GM23248 (cell line): Measurements from ENCODE around the gene PTPRD. TPM values are rescaled to one million over a fixed set of nuclear protein-coding genes. Genes with fewer than 3 reads are reported as not detected.

Experiments
- DNase-seq: peaks from one replicate; pipeline ENCODE4 v3.0.0-alpha.2; 2015
- H2AFZ ChIP-seq: fragments of 200-600 bp; sonication (generic); 2 replicates; pipeline ENCODE4 v1.6.1; 2016; ENCODE audit warnings: antibody characterized with exemption
- H3F3A ChIP-seq: fragments of 200-600 bp; sonication (generic); 2 replicates; pipeline ENCODE4 v1.6.1; 2016; ENCODE audit warnings: mild to moderate bottlenecking, antibody characterized with exemption, mixed run types; ENCODE audit not compliant: insufficient read depth
- H3K27ac ChIP-seq: fragments of 200-600 bp; sonication (generic); 2 replicates; pipeline ENCODE4 v1.5.1; 2016; ENCODE audit warnings: mild to moderate bottlenecking
- H3K27me3 ChIP-seq: fragments of 200-600 bp; sonication (generic); replicated peaks from 2 replicates; pipeline ENCODE4 v1.6.1; 2016; ENCODE audit warnings: mild to moderate bottlenecking; ENCODE audit not compliant: insufficient read depth
- H3K36me3 ChIP-seq: fragments of 200-600 bp; sonication (generic); 2 replicates; pipeline ENCODE4 v1.6.1; 2016; ENCODE audit warnings: low read depth, mild to moderate bottlenecking
- H3K4me1 ChIP-seq: fragments of 200-600 bp; sonication (generic); 2 replicates; pipeline ENCODE4 v1.6.1; 2016; ENCODE audit warnings: mild to moderate bottlenecking; ENCODE audit not compliant: insufficient read depth
- H3K4me2 ChIP-seq: fragments of 200-600 bp; sonication (generic); one replicate; pipeline ENCODE4 v1.6.1; 2016; ENCODE audit warnings: mild to moderate bottlenecking; ENCODE audit not compliant: unreplicated experiment
- H3K4me3 ChIP-seq: fragments of 200-600 bp; sonication (generic); 2 replicates; pipeline ENCODE4 v1.5.1; 2016; ENCODE audit warnings: mild to moderate bottlenecking
- H3K79me2 ChIP-seq: fragments of 200-600 bp; sonication (generic); 2 replicates; pipeline ENCODE4 v1.6.1; 2016; ENCODE audit warnings: mild to moderate bottlenecking; ENCODE audit not compliant: insufficient read depth
- H3K9ac ChIP-seq: fragments of 200-600 bp; sonication (generic); 2 replicates; pipeline ENCODE4 v1.6.1; 2016; ENCODE audit warnings: mild to moderate bottlenecking
- H3K9me2 ChIP-seq: fragments of 200-600 bp; sonication (generic); 2 replicates; pipeline ENCODE4 v1.6.1; 2016; ENCODE audit warnings: mixed run types, mild to moderate bottlenecking, moderate library complexity; ENCODE audit not compliant: insufficient read depth
- H3K9me3 ChIP-seq: fragments of 200-600 bp; sonication (generic); one replicate; pipeline ENCODE4 v1.6.1; 2017; ENCODE audit warnings: low read depth
- H4K20me1 ChIP-seq: fragments of 200-600 bp; sonication (generic); 2 replicates; pipeline ENCODE4 v1.6.0; 2016; ENCODE audit not compliant: insufficient read depth
- EZH2 ChIP-seq: fragments of 200-600 bp; sonication (generic); IDR thresholded peaks from 2 replicates; pipeline ENCODE4 v1.6.1; 2018; ENCODE audit warnings: antibody characterized with exemption, mild to moderate bottlenecking; ENCODE audit not compliant: insufficient read depth, poor library complexity, severe bottlenecking
- EZH2phosphoT487 ChIP-seq: fragments of 200-600 bp; sonication (generic); IDR thresholded peaks from 2 replicates; pipeline ENCODE4 v1.6.1; 2018; ENCODE audit warnings: antibody characterized with exemption, moderate library complexity, mild to moderate bottlenecking, low read depth; ENCODE audit not compliant: insufficient read depth
- WGBS, 2 experiments: methylation state at CpG; one replicate each; pipeline ENCODE4 v1.1.6; 2015 to 2017; ENCODE audit warnings: low lambda C conversion rate in 2 of 2, low coverage in 1 of 2; ENCODE audit errors: missing lambda C conversion rate in 2 of 2; 5-methylcytosine and 5-hydroxymethylcytosine counted together
- in situ Hi-C: fragments of 300-500 bp; cut with MboI; formaldehyde crosslinking; loops from 2 replicates; pipeline ENCODE4 v1.15.0; 2020
- polyA plus RNA-seq: library from polyadenylated mRNA; unstranded; fragments of >200 nt; fragmentation: Nextera tagmentation; extraction: Ambion mirVana; gene quantifications from 2 replicates; pipeline ENCODE4 v1.2.1, GENCODE V29; 2016
- total RNA-seq: library from RNA; depleted of rRNA; stranded (reverse); fragments of >200 nt; shearing (Covaris generic); gene quantifications from 2 replicates; pipeline ENCODE4 v1.2.3, GENCODE V29; 2014

Gene PTPRD
- total and polyA plus RNA-seq, 2 experiments from 2014 or later, result 0.05 TPM; not detected in 1

GRCh38 chr9:8835291-8835690 lies 1777.5 kb downstream of the PTPRD start:
- no peak for DNase-seq
- Histone ChIP-seq H3K27me3 (no peaks in the 10 kb centered on the region), H3K9ac (no peak overlapping the region), H3K4me1 (no peaks in the 10 kb centered on the region), H3K9me3 (no peaks in the 10 kb centered on the region), H3K27ac (no peak overlapping the region), H3F3A (no peaks in the 10 kb centered on the region), H4K20me1 (no peaks in the 10 kb centered on the region), H3K9me2 (no peaks in the 10 kb centered on the region), H3K36me3 (no peaks in the 10 kb centered on the region), H3K4me3 (no peak overlapping the region), H3K4me2 (no peak overlapping the region), H2AFZ (no peak overlapping the region), H3K79me2 (no peaks in the 10 kb centered on the region)
- TF ChIP-seq EZH2 (no peak), EZH2phosphoT487 (no peak)
- 40 to 60% methylated on average over 3 of the region's 3 CpGs for WGBS, 2 experiments
- in situ Hi-C loops, result no loop called here

GRCh38 chr9:8832955-8833354 lies 1779.8 kb downstream of the PTPRD start:
- no peak overlapping the region for H3K27ac ChIP-seq
- no peak overlapping the region for H3K4me2 ChIP-seq
- TF ChIP-seq EZH2 (no peak), EZH2phosphoT487 (no peak)
- no peaks in the 10 kb centered on the region for H3K36me3 ChIP-seq
- no peaks in the 10 kb centered on the region for H3K79me2 ChIP-seq
- WGBS, 2 experiments, result 18 to 26% methylated on average over 1 of the region's 1 CpG
- no peak overlapping the region for H3K4me3 ChIP-seq
- no peaks in the 10 kb centered on the region for H3K9me2 ChIP-seq
- no peaks in the 10 kb centered on the region for H3F3A ChIP-seq
- no peak for DNase-seq
- in situ Hi-C loops, result no loop called here
- no peak overlapping the region for H3K9ac ChIP-seq
- H3K27me3 ChIP-seq, result no peaks in the 10 kb centered on the region
- H2AFZ ChIP-seq, result no peak overlapping the region
- H3K9me3 ChIP-seq, result no peaks in the 10 kb centered on the region
- H3K4me1 ChIP-seq, result no peaks in the 10 kb centered on the region
- H4K20me1 ChIP-seq, result no peaks in the 10 kb centered on the region

GRCh38 chr9:8832386-8832785 lies 1780.4 kb downstream of the PTPRD start:
- TF ChIP-seq EZH2phosphoT487 (no peak), EZH2 (no peak)
- H3K4me2 ChIP-seq, result no peak overlapping the region
- DNase-seq, result no peak
- no peaks in the 10 kb centered on the region for H3K9me3 ChIP-seq
- 10 to 15% methylated on average over 1 of the region's 1 CpG for WGBS, 2 experiments
- no peak overlapping the region for H3K27ac ChIP-seq
- no peak overlapping the region for H3K9ac ChIP-seq
- no peaks in the 10 kb centered on the region for H3K9me2 ChIP-seq
- in situ Hi-C loops, result no loop called here
- no peak overlapping the region for H3K4me3 ChIP-seq
- no peak overlapping the region for H2AFZ ChIP-seq
- no peaks in the 10 kb centered on the region for H3K79me2 ChIP-seq
- no peaks in the 10 kb centered on the region for H3K36me3 ChIP-seq
- no peaks in the 10 kb centered on the region for H4K20me1 ChIP-seq
- H3F3A ChIP-seq, result no peaks in the 10 kb centered on the region
- no peaks in the 10 kb centered on the region for H3K27me3 ChIP-seq
- no peaks in the 10 kb centered on the region for H3K4me1 ChIP-seq

GRCh38 chr9:8831568-8831967 lies 1781.2 kb downstream of the PTPRD start:
- in situ Hi-C loops, result no loop called here
- Histone ChIP-seq H3K27ac (no peak overlapping the region), H3K4me2 (no peak overlapping the region), H3K9me3 (no peaks in the 10 kb centered on the region), H3F3A (no peaks in the 10 kb centered on the region), H3K27me3 (no peaks in the 10 kb centered on the region), H4K20me1 (no peaks in the 10 kb centered on the region), H3K36me3 (no peaks in the 10 kb centered on the region), H3K9me2 (no peaks in the 10 kb centered on the region), H2AFZ (no peak overlapping the region), H3K4me1 (no peaks in the 10 kb centered on the region), H3K9ac (no peak overlapping the region), H3K4me3 (no peak overlapping the region), H3K79me2 (no peaks in the 10 kb centered on the region)
- TF ChIP-seq EZH2phosphoT487, result no peak
- TF ChIP-seq EZH2, result no peak
- DNase-seq, result no peak
- WGBS, 2 experiments, result 6 to 11% methylated on average over 2 of the region's 2 CpGs

GRCh38 chr9:8826281-8826680 lies 1786.5 kb downstream of the PTPRD start:
- TF ChIP-seq EZH2 (no peak), EZH2phosphoT487 (no peak)
- no peaks in the 10 kb centered on the region for H3K4me1 ChIP-seq

More at GRCh38 chr9:8826281-8826680, 1786.5 kb downstream of the PTPRD start:
- 19% methylated on average over 2 of the region's 2 CpGs for WGBS, 2 experiments
- no peaks in the 10 kb centered on the region for H4K20me1 ChIP-seq
- H3K27ac ChIP-seq, result no peak overlapping the region
- no peak overlapping the region for H2AFZ ChIP-seq
- H3K27me3 ChIP-seq, result no peaks in the 10 kb centered on the region
- in situ Hi-C loops, result no loop called here
- H3K4me2 ChIP-seq, result no peak overlapping the region
- no peaks in the 10 kb centered on the region for H3F3A ChIP-seq
- H3K4me3 ChIP-seq, result no peak overlapping the region
- H3K36me3 ChIP-seq, result no peaks in the 10 kb centered on the region
- no peaks in the 10 kb centered on the region for H3K79me2 ChIP-seq
- DNase-seq, result no peak
- H3K9me3 ChIP-seq, result no peaks in the 10 kb centered on the region
- no peaks in the 10 kb centered on the region for H3K9me2 ChIP-seq
- no peak overlapping the region for H3K9ac ChIP-seq
